ENCODE data around the gene PDGFA.

- TF ChIP-seq, protein P1, sequence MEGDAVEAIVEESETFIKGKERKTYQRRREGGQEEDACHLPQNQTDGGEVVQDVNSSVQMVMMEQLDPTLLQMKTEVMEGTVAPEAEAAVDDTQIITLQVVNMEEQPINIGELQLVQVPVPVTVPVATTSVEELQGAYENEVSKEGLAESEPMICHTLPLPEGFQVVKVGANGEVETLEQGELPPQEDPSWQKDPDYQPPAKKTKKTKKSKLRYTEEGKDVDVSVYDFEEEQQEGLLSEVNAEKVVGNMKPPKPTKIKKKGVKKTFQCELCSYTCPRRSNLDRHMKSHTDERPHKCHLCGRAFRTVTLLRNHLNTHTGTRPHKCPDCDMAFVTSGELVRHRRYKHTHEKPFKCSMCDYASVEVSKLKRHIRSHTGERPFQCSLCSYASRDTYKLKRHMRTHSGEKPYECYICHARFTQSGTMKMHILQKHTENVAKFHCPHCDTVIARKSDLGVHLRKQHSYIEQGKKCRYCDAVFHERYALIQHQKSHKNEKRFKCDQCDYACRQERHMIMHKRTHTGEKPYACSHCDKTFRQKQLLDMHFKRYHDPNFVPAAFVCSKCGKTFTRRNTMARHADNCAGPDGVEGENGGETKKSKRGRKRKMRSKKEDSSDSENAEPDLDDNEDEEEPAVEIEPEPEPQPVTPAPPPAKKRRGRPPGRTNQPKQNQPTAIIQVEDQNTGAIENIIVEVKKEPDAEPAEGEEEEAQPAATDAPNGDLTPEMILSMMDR (IDR thresholded peaks at IDR 0.05), result no peak
- no peak for TF ChIP-seq EZH2 (IDR thresholded peaks at IDR 0.05)
Measured at GRCh38 chr7:559396-559705, 39.7 kb upstream of the PDGFA start.
